Measurements from ENCODE around the gene TYRO3.
"Not testable (repeated sequence)": the region's sequence is repeated elsewhere in the genome, so short reads cannot be mapped to it uniquely, and the experiment has no call there.

TYRO3 gene

GRCh38 chr15:41577863-41578735 is 19.1 kb downstream of the TYRO3 start:
- no peak for DNase-seq

- no peak for DNase-seq
Measured at GRCh38 chr15:41578736-41579383, 19.8 kb downstream of the TYRO3 start.

GRCh38 chr15:41581110-41581509 is 22.1 kb downstream of the TYRO3 start:
- DNase-seq: no peak

- no peak for DNase-seq
Measured at GRCh38 chr15:41583795-41584194, 24.8 kb downstream of the TYRO3 start.

- DNase-seq: no peak
Measured at GRCh38 chr15:41584636-41585126, 25.7 kb downstream of the TYRO3 start.

- DNase-seq: no peak
Measured at GRCh38 chr15:41585127-41586047, 26.4 kb downstream of the TYRO3 start.

DNA sequence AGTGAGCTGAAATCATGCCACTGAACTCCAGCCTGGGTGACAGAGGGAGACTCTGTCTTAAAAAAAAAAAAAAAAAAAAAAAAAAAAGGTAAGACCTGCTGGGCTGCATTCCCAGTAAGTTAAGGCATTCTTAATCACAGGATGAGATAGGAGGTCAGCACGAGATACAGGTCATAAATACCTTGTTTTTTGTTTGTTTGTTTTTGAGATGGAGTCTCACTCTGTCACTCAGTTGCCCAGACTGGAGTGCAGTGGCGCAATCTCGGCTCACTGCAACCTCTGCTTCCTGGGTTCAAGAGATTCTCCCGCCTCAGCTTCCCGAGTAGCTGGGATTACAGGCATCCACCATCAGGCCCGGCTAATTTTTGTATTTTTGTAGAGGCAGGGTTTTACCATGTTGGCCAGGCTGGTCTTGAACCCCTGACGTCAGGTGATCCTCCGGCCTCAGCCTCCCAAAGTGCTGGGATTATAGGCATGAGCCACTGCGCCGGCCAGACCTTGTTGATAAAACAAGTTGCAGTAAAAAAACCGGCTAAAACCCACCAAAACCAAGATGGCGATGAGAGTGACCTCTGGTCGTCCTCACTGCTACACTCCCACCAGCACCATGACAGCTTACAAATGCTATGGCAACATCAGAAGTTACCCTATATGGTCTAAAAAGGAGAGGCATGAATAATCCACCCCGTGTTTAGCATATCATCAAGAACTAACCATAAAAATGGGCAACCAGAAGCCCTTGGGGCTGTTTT is 27.7 kb downstream of the TYRO3 start:
- DNase-seq: not testable (repeated sequence)

DNA sequence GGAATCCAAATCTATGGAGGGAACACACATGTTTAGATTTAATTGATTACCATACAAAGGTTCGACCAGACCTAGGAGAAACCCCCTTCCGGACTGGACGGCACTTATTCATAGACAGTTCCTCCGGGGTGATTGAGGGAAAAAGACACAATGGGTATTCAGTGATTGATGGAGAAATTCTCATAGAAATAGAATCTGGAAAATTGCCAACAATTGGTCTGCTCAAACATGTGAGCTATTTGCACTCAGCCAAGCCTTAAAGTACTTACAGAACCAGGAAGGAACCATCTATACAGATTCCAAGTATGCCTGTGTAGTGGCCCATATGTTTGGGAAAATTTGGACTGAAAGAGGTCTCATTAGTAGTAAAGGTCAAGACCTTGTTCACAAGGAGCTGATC is 30.0 kb downstream of the TYRO3 start:
- DNase-seq: not testable (repeated sequence)

- not testable (repeated sequence) for DNase-seq
Measured at GRCh38 chr15:41589571-41589970, 30.6 kb downstream of the TYRO3 start.

DNA sequence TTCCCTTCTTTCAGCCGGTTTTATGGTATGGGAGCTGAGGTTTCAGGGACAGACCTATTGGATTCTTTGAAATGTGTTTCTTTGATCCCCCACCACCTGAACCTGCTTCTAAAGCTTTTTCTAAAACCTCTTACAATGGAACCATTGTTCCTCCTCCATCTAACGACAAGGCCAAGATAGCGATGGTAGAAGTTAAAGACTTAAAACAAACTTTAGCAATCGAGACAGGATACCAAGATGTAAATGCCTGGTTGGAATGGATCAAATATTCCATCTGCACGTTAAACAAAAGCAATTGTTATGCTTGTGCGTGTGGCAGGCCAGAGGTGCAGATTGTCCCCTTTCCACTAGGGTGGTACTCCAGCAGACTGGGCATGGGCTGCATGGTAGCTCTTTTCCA is 32.2 kb downstream of the TYRO3 start:
- DNase-seq: not testable (repeated sequence)

- DNase-seq: not testable (repeated sequence)
Measured at GRCh38 chr15:41592718-41593117, 33.7 kb downstream of the TYRO3 start.

DNA sequence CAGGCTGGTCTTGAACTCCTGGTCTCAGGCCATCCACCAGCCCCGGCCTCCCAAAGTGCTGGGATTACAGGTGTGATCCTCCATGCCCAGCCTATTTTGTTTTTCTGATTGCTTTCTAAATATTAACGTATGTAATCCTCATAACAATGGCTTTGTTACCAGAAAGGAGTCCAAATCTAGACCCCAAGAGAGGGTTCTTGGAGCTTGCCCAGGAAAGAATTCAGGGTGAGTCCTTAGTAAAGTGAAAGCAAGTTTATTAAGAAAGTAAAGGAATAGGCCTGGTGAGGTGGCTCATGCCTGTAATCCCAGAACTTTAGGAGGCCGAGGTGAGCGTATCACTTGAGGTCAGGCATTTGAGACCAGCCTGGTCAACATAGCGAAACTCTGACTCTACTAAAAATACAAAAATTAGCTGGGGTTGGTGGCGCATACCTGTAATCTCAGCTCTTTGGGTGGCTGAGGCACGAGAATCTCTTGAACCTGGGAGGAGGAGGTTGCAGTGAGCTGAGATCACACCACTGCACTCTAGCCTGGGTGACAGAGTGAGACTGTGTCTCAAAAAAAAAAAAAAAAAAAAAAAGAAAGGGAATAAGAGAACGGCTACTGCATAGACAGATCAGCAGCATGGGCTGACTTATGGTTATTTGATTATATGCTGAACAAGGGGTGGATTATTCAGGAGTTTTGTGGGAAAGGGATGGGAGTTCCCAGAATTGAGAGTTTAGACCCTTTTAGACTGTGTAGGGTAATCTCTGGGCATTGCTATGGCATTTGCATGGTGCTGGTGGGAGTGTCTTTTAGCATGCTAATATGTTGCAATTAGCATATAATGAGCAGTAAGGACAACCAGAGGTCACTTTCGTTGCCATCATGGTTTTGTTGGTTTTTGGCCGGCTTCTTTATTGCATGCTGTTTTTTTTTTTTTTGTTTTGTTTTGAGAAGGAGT is 36.1 kb downstream of the TYRO3 start:
- no peak for DNase-seq

- DNase-seq: no peak
Measured at GRCh38 chr15:41596972-41597371, 38.0 kb downstream of the TYRO3 start.

DNA sequence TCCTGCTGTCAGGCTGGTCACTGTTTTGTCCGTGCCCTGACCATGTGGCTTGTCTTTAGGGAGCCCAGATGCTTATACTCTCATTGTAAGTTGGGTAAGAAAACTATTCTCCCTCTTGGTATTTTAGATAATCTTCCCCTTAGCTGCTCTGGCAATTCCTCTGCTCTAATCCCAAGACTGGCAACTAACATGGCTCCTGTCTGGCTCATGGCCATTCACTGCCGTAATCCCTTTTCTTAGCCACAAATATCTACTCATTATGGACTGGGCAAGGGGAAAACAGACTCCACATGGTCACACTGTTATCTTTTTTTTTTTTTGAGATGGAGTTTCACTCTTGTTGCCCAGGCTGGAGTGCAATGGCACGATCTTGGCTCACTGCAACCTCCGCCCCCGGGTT is 38.8 kb downstream of the TYRO3 start:
- no peak for DNase-seq

DNA sequence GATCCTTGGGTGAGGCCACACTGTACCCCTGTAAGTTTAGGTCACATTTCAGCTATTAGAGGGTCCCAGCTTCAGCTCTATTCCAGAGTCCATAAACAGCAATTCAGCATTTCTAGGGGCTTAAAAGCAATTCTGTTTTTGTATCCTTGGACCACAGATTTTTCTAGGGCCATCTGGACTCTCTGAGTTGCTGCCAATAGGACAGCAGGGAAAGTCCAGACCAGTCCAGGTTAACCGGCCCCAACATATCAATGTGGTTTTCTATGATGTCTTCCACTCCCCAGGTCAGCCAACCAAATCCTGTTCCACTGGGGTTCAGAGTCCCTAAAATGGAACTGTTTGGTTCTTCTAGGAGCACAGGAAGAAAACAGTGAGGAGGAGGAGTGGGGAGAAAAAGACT is 40.0 kb downstream of the TYRO3 start:
- DNase-seq: no peak

GRCh38 chr15:41603411-41603935 is 44.5 kb downstream of the TYRO3 start:
- no peak for DNase-seq

DNA sequence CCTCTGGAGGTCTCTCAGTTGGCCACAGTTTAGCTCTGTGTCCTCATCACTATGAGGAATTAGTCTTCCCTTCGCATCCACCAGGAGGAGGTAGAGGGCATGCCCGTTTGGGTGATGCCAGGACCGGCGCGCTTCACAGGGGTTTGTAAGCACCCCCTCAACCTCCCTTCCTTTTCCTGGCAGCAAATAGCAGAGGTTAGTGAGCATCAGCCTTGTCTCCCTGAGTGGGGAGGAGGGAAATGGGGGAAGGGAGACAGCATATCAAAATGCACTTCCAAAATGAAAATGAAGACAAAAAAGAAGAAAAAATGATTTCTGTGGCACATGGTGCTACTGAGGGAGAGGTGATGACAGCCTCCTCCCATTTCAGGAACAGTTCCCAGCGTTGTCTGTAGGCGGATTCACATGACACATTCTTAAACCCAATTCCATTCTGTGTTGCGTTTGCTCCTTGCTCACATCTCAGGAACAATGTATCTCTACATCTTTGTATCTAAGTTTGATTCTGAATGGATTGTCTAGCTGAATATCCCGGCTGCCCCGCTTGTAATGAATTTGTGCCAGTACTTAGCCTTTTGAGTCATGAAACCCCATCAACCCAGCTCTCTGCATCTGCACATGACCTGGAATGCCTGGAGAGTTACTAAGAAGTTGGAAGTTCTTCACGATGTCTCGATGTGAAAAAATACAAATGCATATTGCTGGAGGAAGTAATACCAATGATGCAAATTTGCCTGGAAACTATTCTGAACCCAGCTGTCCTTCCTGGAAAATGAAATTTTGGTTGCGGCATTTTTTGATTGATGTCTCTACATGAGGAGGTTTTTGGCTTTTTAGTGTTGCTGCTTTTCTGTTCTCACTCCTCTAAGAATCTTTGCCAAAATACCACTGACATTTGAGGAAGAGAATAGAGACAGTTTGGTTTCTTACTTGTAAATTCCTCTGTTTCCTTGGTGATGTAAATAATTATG is 45.2 kb downstream of the TYRO3 start:
- DNase-seq: peak; percentile 3

DNA sequence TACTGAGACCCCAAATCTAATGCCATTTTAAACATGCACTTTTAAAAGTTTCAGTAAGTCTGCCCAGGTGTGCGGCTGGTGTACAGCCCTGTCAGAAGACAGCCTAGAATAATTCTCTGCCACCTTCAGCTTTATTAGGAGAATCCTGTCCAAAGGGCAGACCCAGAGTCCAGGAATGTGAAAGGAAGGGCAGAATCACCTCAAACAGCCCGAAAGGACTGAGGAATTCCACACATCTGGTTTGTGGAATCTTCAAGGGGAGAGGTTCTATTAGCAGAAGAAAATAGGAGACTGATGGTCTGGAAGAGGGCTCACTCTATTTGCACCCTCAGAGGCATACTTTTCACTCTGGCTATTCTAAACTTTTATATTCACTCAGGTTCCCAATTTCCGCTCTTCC is 46.6 kb downstream of the TYRO3 start:
- DNase-seq: no peak

- DNase-seq: no peak
Measured at GRCh38 chr15:41606997-41607396, 48.0 kb downstream of the TYRO3 start.

- no peak for DNase-seq
Measured at GRCh38 chr15:41609123-41609522, 50.1 kb downstream of the TYRO3 start.
